Posterior cingulate gyrus (tissue), 11 donors: ENCODE measurements around the gene FOXB1.

Experiments used
- DNase-seq, 10 donors: peaks; one replicate each; pipeline versions ENCODE4 v3.0.0 to v3.0.0-alpha.2; 2020 to 2021; ENCODE audit warnings: mixed read lengths in 3 of 10
- intact Hi-C: fragments of 100-400 bp; cut with DNase I; formaldehyde crosslinking; loops from one replicate; pipeline ENCODE4 v1.15.1; 2023

Gene FOXB1

GRCh38 chr15:60004009-60004845 lies at the start of gene FOXB1:
Gene FOXB1 (plus strand): TSS chr15:60004311. CDS start chr15:60004964, 653 bp downstream.
- intact Hi-C loops: no loop called here
- DNase-seq: peak in 1 of 10 donors; percentile 35

GRCh38 chr15:59958288-59958687 lies 45.8 kb upstream of the FOXB1 start:
- intact Hi-C loops: no loop called here
- DNase-seq: no peak

- no peak for DNase-seq
- intact Hi-C loops: no loop called here
Observed at GRCh38 chr15:59960318-59960717, 43.8 kb upstream of the FOXB1 start.

DNA sequence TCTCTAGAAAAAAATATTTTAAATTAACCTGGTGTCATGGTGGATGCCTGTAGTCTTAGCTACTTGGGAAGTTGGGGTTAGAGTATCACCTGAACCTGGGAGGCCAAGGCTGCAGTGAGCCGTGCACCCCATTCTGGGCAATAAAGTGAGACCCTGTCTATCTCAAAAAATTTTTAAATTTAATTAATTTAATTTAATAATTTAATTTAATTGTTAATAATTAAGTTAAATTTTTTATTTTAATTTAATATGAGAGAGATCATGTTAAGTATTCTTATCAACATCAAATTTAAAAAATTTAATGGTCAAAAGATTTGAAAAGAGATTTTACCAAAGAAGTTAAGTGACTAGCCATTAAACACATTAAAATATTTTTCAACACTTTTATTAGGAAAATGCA lies 40.8 kb upstream of the FOXB1 start:
- intact Hi-C loops: no loop called here

GRCh38 chr15:59963925-59964324 lies 40.2 kb upstream of the FOXB1 start:
- intact Hi-C loops: no loop called here
- no peak for DNase-seq

More for the DNA sequence above, 40.8 kb upstream of the FOXB1 start:
- DNase-seq: no peak

- no peak for DNase-seq
- intact Hi-C loops: no loop called here
Observed at GRCh38 chr15:59965741-59966140, 38.4 kb upstream of the FOXB1 start.

- intact Hi-C loops: no loop called here
Observed at GRCh38 chr15:59966262-59966661, 37.8 kb upstream of the FOXB1 start.

GRCh38 chr15:59968314-59968713 lies 35.8 kb upstream of the FOXB1 start:
- DNase-seq: no peak
- intact Hi-C loops: no loop called here

More at GRCh38 chr15:59966262-59966661, 37.8 kb upstream of the FOXB1 start:
- no peak for DNase-seq

DNA sequence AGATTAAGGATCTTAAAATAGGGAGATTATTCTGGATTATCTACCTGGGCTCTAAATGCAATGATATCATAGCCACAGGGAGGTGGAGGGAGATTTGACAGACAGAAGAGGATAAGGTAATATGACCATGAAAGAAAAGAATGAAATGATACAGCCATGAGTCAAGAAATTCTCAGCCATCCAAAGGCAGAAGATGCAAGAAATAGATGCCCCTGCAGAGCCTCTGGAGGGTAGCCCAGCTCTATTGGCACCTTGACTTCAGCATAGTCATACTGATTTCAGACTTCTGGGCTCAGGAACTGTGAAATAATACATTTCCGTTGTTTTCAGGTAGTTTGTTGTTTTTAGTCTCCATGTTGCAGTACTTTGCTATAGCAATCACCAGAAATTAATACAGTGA lies 31.9 kb upstream of the FOXB1 start:
- no peak for DNase-seq
- intact Hi-C loops: no loop called here

DNA sequence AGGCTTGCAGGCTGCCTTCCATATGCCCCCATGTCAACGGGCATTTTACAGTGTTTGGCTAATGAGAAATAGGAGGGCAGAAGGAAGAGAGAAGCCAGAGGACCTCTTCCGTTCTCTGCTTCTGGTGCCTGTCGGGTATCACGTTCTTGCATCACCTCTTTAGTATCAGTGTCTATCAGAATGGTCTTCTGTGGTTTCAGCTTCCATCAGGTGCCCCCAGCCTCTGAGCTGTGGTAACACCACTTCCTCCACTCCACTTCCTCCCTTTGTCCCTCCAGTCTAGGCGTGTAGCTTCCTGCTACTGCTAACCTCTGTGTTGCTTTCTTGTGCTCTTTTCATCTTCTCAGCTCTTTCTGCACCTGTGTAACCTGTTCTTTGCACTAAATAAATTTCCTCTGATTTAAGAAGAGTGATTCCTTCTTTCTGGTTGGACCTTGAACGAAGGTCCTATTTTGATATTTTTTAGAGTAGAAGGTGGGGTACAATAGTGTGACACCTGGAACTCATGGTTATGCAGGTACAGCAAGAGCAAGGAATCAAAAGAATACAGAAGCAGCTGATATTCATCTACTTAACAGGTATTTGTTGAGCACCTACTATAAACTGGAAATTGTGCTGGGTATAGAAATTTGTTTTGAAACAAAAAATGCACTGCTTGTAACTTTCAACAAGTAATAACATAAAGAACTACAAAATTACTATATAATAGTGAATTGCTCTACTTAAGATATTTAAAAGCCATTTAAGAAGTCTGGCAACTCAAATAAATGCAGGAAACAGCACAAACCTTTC lies 27.4 kb upstream of the FOXB1 start:
- no peak for DNase-seq
- intact Hi-C loops: no loop called here

GRCh38 chr15:59991834-59992233 lies 12.3 kb upstream of the FOXB1 start:
- intact Hi-C loops: no loop called here

DNA sequence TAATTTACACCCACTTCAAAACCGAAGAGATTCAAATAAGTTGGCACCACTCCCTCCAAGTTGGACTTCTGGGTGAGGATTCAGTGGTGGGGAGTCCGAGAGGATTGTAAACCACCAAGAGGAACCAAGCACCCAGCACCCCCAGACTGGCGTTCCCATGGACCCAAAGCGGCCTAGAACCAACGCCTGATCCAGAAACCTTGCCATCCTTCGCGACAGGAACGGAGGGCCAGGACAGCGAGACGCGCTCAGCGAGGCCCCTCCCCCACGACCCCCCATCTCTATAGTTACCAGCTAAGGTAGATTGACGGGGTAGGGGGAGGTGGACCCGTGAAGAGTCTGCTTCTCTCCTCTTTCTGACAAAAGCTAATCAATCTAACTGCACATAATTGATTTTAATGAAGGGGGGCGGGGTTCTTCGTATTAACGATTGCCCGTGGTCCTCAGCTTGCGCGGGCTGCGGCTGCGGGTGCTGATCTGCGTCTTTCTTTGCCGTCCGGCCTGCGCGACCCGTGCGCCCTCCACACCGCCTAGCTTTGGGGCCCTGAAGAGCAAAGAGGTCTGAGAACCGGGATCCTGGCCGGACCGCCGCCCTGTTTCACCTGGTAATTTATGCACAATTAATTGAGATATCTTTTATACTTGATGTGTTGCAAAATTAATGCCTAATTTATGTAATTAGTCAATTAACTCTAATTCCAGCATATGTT lies 10.9 kb upstream of the FOXB1 start:
- intact Hi-C loops: no loop called here
- DNase-seq: peak in 1 of 10 donors; percentile 69

More at GRCh38 chr15:59991834-59992233, 12.3 kb upstream of the FOXB1 start:
- no peak for DNase-seq

DNA sequence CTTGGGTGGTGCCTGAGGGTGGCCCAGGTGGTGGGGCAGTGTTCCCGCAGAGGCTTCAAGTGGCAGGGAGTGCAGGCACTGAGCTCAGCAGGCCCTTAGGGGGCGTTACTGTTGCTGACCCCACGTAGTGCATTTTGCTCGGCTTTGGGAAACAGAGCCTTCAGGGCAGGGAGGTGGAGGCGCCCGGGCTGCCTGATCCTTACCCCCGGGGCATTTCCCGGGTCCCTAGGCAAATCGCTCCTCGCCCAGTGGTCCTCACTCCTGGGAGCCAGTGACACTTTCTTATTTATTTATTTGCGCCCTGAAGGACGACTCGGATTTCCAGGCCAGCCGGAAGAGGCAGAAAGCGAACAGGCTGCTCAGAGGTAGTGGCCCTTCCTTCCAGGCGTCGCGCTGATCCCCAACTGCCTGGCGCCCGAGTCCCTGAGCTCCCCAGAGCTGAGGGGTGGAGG lies 10.1 kb upstream of the FOXB1 start:
- intact Hi-C loops: no loop called here
- no peak for DNase-seq

- no peak for DNase-seq
- intact Hi-C loops: no loop called here
Observed at GRCh38 chr15:59994526-59994887, 9.6 kb upstream of the FOXB1 start.

- intact Hi-C loops: no loop called here
Observed at GRCh38 chr15:59994888-59995557, 9.1 kb upstream of the FOXB1 start.

GRCh38 chr15:59995568-59996297 lies 8.4 kb upstream of the FOXB1 start:
- intact Hi-C loops: no loop called here
- no peak for DNase-seq

More at GRCh38 chr15:59994888-59995557, 9.1 kb upstream of the FOXB1 start:
- DNase-seq: peak in 2 of 10 donors; percentile 68 to 71

GRCh38 chr15:59996298-59997041 lies 7.6 kb upstream of the FOXB1 start:
- DNase-seq: no peak
- intact Hi-C loops: no loop called here

- intact Hi-C loops: no loop called here
- DNase-seq: no peak
Observed at GRCh38 chr15:59997070-59997701, 6.9 kb upstream of the FOXB1 start.
